H54 (cell line): Measurements from ENCODE around the gene WDR26.

Experiments
- DNase-seq: peaks from one replicate; pipeline ENCODE4 v3.0.0; 2011; ENCODE audit warnings: low spot score, mixed read lengths; ENCODE audit not compliant: insufficient read length
- FAIRE-seq: peaks from 3 replicates; lab custom pipeline; 2011; peaks lifted over from hg19 to GRCh38; lab: Jason Lieb, UNC
- POLR2A ChIP-seq: IDR thresholded peaks from 2 replicates; pipeline ENCODE4 v1.6.1; 2011; ENCODE audit warnings: low read depth, mild to moderate bottlenecking, low read length

WDR26 gene

DNA sequence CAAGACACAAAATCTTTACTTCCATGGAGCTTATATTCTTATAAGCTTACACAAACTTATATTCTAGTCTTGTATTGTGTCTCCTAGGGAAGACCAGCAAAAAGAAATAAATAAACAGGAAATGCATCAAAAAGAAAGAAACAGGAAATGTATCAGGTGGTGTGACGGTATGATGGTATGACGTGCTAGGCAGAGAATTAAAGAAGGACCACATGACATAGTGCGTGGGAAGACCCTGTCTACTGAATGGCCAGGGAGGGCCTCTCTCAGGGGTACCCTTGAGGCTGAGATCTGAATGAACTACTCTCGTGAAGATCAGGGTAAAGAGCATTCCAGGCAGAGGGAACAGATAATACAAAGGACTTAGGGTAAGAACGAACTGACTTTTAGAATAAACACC, 15.6 kb upstream of the WDR26 start:
- DNase-seq: no peak
- TF ChIP-seq POLR2A: no peak
- FAIRE-seq: no peak

- DNase-seq: no peak
- FAIRE-seq: no peak
- TF ChIP-seq POLR2A: no peak
Observed at GRCh38 chr1:224448453-224449017, 13.9 kb upstream of the WDR26 start.

DNA sequence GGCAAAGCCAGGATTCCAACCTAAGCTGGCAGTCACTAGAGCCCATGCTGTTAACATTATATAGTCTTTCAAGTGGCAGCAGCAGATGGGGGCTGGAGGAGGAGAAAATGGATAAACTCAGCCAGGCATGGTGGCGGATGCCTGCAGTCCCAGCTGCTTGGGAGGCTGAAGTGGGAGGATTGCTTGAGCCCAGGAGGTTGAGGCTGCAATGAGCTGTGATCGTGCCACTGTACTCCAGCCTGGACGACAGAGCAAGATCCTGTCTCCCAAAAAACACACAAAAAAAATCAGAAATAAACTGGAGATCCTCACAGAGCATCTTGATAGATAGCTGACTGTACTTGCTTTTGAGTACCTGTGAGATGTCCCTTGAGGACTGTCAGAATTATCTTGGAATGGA, 13.4 kb upstream of the WDR26 start:
- DNase-seq: no peak
- no peak for FAIRE-seq
- TF ChIP-seq POLR2A: no peak

DNA sequence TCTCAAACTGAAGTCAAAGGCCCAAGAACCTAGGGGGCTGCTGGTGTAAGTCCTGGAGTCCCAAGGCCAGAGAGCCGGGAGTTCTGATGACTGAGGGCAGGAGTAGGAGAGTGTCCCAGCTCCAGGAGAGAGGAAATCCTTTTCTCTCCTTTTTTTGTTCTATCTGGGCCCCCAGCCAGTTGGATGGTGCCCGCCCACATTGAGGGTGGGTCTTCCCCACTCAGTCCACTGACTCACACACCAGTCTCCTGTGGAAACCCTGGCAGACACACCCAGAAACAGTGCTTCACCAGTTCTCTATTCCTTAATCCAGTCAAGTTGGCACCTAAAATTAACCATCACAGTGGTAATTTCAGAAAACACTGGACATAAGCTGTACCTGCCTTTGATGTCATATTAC, 12.7 kb upstream of the WDR26 start:
- DNase-seq (peak; percentile 23), FAIRE-seq (peak; percentile 94)
- TF ChIP-seq POLR2A: no peak

DNA sequence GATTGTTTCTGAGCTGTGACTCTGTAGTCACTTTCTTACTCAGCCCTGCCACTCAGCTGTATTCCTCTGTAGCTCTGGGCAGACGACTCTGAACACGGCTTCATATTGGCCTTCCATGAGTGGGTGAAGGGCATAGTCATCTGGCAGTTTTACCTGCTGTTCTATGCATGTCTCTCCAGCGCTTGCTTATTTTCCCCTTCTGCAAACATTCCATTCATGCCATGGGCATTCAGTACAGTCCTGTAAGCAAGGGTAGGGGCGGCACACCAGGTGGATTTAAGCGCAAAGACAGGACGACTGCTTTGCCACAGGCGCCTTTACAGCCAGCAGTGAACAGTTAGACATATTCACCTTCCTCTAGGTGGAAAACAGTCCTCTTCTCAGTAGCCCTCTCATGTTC, 4.4 kb upstream of the WDR26 start:
- FAIRE-seq (no peak), DNase-seq (no peak)
- no peak for TF ChIP-seq POLR2A

- FAIRE-seq: no peak
- DNase-seq: no peak
- no peak for TF ChIP-seq POLR2A
Observed at GRCh38 chr1:224435999-224436398, 1.4 kb upstream of the WDR26 start.

GRCh38 chr1:224435318-224435763, 744 bp upstream of the WDR26 start:
- DNase-seq: peak; percentile 51
- FAIRE-seq: peak; percentile 62
- no peak for TF ChIP-seq POLR2A

DNA sequence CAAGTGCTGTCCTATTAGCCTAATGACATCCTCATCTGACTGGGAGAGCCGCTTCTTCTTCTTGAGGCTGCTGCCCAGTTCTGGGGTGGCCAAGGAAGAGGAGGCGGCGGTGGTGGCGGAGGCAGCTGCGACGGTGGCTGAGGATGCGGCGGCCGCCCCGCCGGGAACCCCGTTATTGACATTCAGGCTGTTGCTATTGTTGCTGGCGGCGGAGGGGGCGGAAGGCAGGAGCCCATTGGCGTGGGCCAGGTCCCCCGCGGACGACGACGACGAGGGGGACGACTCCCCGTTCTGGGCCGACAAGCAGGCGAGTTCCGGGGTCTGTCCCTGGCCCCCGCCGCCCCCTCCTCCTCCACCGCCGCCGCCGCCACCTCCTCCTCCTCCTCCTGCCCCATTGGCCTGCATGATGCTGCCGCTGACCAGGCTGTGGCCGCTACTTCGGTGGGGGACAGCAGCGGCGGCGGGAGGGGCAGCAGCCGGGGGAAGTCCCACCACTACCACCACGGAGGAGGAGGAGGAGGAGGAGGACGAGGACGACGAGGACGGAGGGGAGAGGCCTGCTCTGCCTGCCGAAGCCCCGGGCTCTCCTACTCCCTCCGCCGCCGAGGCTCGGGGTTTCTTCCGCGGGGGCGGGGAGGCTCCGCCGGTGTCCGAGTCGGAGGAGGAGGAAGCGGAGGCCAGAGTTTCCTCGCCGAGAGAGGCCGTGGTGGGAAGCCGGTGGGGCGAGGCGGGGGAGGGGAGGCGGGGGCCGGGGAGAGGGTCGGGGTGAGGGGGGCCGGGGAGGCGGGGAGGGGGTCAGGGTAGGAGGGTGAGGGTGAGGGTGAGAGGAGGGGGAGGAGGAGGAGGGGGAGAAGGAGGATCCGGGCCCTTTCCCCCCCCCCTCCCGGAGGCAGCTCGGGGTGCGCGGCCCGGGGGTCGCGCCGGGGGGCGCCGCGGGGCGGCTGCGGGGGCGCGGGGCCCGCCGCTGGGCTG, 610 bp downstream of the WDR26 start:
- FAIRE-seq (no peak), DNase-seq (peak; percentile 11)
- peak; percentile 23; the same call in 1 of the 2 replicates for TF ChIP-seq POLR2A

DNA sequence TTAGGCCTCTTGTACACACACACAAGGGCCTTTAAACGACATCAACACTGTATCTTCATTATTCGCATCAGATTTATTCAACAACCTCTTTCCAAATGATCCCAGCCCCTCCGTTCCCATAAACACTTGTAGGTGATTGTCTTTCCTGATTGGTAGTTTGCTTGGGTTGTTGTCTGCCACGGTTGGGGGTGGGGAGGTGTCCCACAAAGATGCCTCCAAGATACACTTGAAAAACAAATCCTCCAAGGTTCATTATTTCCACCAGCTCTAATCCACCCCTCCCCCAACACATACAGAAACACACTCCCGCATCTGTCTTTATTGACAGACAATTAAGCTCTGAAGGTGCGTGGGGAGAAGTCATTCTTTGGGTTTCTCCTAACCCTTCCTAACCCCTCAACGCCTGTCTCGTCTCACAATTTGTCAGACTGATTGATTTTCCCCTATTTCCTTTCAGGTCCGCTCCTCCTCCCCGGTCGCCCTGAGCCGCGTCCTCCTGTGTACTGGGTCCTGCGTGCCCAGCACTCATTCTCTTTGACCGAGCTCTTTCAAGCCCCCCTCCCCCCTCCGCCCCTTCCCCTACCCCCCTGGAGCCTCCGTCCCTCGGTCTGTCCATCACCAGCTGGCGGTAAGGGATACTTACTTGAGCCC, 1.4 kb downstream of the WDR26 start:
- peak; percentile 7 for DNase-seq
- peak; percentile 23 for FAIRE-seq
- no peak for TF ChIP-seq POLR2A

DNA sequence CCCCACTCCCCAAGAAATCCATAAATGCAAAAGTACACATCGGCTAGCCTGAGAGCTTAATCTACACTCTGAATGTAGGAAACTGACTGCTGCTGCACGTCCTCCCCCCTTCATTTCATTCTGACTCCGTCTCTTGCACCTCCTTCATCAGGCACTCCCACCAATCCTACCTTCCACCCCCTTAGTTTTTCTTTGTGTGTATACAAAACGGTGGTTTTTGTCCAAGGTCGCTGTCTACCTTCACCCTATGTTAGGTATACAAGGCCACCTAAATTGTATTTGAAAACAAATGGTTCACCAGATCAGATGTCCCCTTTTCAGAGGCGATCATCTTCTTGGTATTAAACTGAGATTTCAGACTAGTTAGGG, 1.9 kb downstream of the WDR26 start:
- TF ChIP-seq POLR2A: no peak
- FAIRE-seq: no peak
- no peak for DNase-seq

GRCh38 chr1:224432146-224432545, 2.5 kb downstream of the WDR26 start:
- FAIRE-seq: no peak
- no peak for DNase-seq
- TF ChIP-seq POLR2A: no peak

DNA sequence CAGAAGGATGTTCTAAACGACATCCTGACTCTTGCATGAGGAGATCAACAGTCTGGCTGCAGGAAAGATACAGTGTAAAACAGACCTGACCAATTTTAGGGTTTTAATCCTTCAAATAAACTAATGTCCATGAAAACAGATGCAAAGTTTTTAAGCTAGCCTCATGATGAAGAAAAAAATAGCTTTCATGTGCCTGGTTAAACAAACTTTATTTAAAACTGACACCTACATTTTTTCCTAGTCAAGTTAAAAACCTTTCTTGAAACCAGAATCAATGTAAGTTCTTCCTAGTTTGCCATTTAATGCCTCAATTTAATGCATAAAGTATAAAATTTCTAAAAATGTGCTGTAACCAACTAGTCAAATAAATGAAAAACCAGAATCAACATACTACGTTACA, 2.9 kb downstream of the WDR26 start:
- FAIRE-seq (no peak), DNase-seq (no peak)
- no peak for TF ChIP-seq POLR2A

- TF ChIP-seq POLR2A: no peak
- FAIRE-seq (peak; percentile 53), DNase-seq (peak; percentile 33)
Observed at GRCh38 chr1:224430511-224431113, 4.0 kb downstream of the WDR26 start.
